HEK293 (cell line): ENCODE results near the gene OCA2.
"Not testable (repeated sequence)": the region's sequence is repeated elsewhere in the genome, so short reads cannot be mapped to it uniquely, and the experiment has no call there.

Experiments
- CTCF ChIA-PET: fragments of 350-600 bp; formaldehyde crosslinking; extraction: SDS; loops from one replicate; lab custom pipeline; 2021; ENCODE audit warnings: antibody characterized with exemption; lab: Yijun Ruan, JAX
- POLR2A ChIA-PET: fragments of 300-600 bp; formaldehyde crosslinking; extraction: SDS; loops from one replicate; lab custom pipeline; 2020; ENCODE audit warnings: antibody characterized with exemption, inconsistent platforms; lab: Yijun Ruan, JAX
- H3K27ac ChIP-seq: fragments of 200-500 bp; sonication (Bioruptor generic); 2 replicates; pipeline ENCODE4 v1.5.1; 2014; ENCODE audit warnings: low read depth, low read length, control low read depth, inconsistent platforms; ENCODE audit errors: extremely low read depth
- H3K36me3 ChIP-seq, 2 experiments: fragments of 200-500 bp in 1 of 2; sonication (Bioruptor generic) in 1 of 2; 1 replicate in 1 of 2; 2 replicates in 1 of 2; pipeline ENCODE4 v1.5.1; 2014 to 2017; ENCODE audit warnings: inconsistent platforms in 2 of 2, low read length in 2 of 2; ENCODE audit not compliant: control insufficient read depth in 2 of 2, insufficient read depth in 1 of 2
- H3K4me1 ChIP-seq: fragments of 200-500 bp; sonication (Bioruptor generic); 2 replicates; pipeline ENCODE4 v1.5.1; 2014; ENCODE audit warnings: mild to moderate bottlenecking, low read length, inconsistent platforms; ENCODE audit not compliant: control insufficient read depth, insufficient read depth
- H3K4me3 ChIP-seq: 2 replicates; pipeline ENCODE4 v1.5.1; 2011; ENCODE audit warnings: low read depth, mild to moderate bottlenecking, control low read depth, low read length, moderate library complexity
- H3K9me3 ChIP-seq: fragments of 200-500 bp; sonication (Bioruptor generic); 2 replicates; pipeline ENCODE4 v1.5.1; 2014; ENCODE audit warnings: low read depth, low read length, inconsistent platforms; ENCODE audit not compliant: control insufficient read depth, insufficient read depth
- HOXC10 ChIP-seq: sonication (generic); formaldehyde crosslinking; IDR thresholded peaks from 2 replicates; pipeline ENCODE4 v1.8.1; 2023; ENCODE audit warnings: mild to moderate bottlenecking, missing genetic modification reagents
- OVOL3 ChIP-seq: fragments of 450-650 bp; formaldehyde crosslinking; IDR thresholded peaks from 2 replicates; pipeline ENCODE4 v1.5.1; 2016; ENCODE audit warnings: missing biosample characterization, missing genetic modification characterization
- PBX3 ChIP-seq: sonication (generic); formaldehyde crosslinking; IDR thresholded peaks from 2 replicates; pipeline ENCODE4 v1.8.1; 2022; ENCODE audit warnings: mild to moderate bottlenecking, moderate library complexity, missing genetic modification reagents
- PRDM10 ChIP-seq: fragments of 450-650 bp; formaldehyde crosslinking; IDR thresholded peaks from 2 replicates; pipeline ENCODE4 v1.5.1; 2016; ENCODE audit warnings: missing biosample characterization, missing genetic modification characterization
- SCRT1 ChIP-seq: fragments of 450-650 bp; formaldehyde crosslinking; IDR thresholded peaks from 2 replicates; pipeline ENCODE4 v1.5.1; 2016; ENCODE audit warnings: missing biosample characterization, missing genetic modification characterization, borderline replicate concordance
- SP3 ChIP-seq: fragments of 450-650 bp; formaldehyde crosslinking; IDR thresholded peaks from 2 replicates; pipeline ENCODE4 v1.5.1; 2016; ENCODE audit warnings: missing biosample characterization, missing genetic modification characterization
- TCF7L2 ChIP-seq: IDR thresholded peaks from 2 replicates; pipeline ENCODE4 v1.6.1; 2011; ENCODE audit warnings: low read depth, mild to moderate bottlenecking, inconsistent platforms, low read length, moderate library complexity, borderline replicate concordance
- ZBTB26 ChIP-seq: fragments of 450-650 bp; formaldehyde crosslinking; optimal IDR thresholded peaks from 2 replicates; pipeline ENCODE3; 2016; ENCODE audit warnings: missing biosample characterization, mild to moderate bottlenecking, missing genetic modification characterization
- ZNF114 ChIP-seq: fragments of 450-650 bp; formaldehyde crosslinking; IDR thresholded peaks from 2 replicates; pipeline ENCODE4 v1.5.0; 2017; ENCODE audit warnings: missing biosample characterization, missing genetic modification characterization
- ZNF157 ChIP-seq: fragments of 450-650 bp; formaldehyde crosslinking; IDR thresholded peaks from 2 replicates; pipeline ENCODE4 v1.5.1; 2016; ENCODE audit warnings: missing biosample characterization, missing genetic modification characterization
- ZNF18 ChIP-seq: fragments of 450-650 bp; formaldehyde crosslinking; IDR thresholded peaks from 2 replicates; pipeline ENCODE4 v1.5.1; 2016; ENCODE audit warnings: missing biosample characterization, missing genetic modification characterization
- ZNF292 ChIP-seq: fragments of 450-650 bp; formaldehyde crosslinking; IDR thresholded peaks from 2 replicates; pipeline ENCODE4 v1.5.1; 2016; ENCODE audit warnings: low read depth, missing biosample characterization, missing genetic modification characterization, borderline replicate concordance
- ZNF302 ChIP-seq: fragments of 450-650 bp; formaldehyde crosslinking; IDR thresholded peaks from 2 replicates; pipeline ENCODE4 v1.5.1; 2016; ENCODE audit warnings: missing biosample characterization, missing genetic modification characterization, low read depth
- ZNF366 ChIP-seq: fragments of 450-650 bp; formaldehyde crosslinking; conservative IDR thresholded peaks from 2 replicates; pipeline ENCODE4 v1.5.1; 2016; ENCODE audit warnings: missing biosample characterization, missing genetic modification characterization
- ZNF529 ChIP-seq: fragments of 450-650 bp; formaldehyde crosslinking; IDR thresholded peaks from 2 replicates; pipeline ENCODE4 v1.5.1; 2017; ENCODE audit warnings: missing genetic modification characterization, missing biosample characterization; ENCODE audit not compliant: insufficient replicate concordance
- ZNF843 ChIP-seq: fragments of 450-650 bp; formaldehyde crosslinking; IDR thresholded peaks from 2 replicates; pipeline ENCODE4 v1.5.1; 2016; ENCODE audit warnings: missing biosample characterization, missing genetic modification characterization

OCA2 gene

GRCh38 chr15:28140062-28140461 is 40.9 kb upstream of the OCA2 start:
- CTCF ChIA-PET: no interaction called here
- no peaks in the 10 kb centered on the region for H3K4me1 ChIP-seq
- TF ChIP-seq ZNF529: no peak
- no peak for TF ChIP-seq SCRT1 (tag by site-specific recombination)
- TF ChIP-seq HOXC10 (CRISPR knock-in tag): no peak
- no peak for TF ChIP-seq ZNF302 (tag by site-specific recombination)
- no peak for TF ChIP-seq ZNF292
- no peak for TF ChIP-seq ZNF366 (tag by site-specific recombination)
- no peak for TF ChIP-seq PBX3 (CRISPR knock-in tag)
- no peak for TF ChIP-seq PRDM10 (tag by site-specific recombination)
- no peak for TF ChIP-seq ZNF843 (tag by site-specific recombination)
- no peak for TF ChIP-seq ZNF18 (tag by site-specific recombination)
- TF ChIP-seq OVOL3 (tag by site-specific recombination): no peak
- TF ChIP-seq ZNF114 (tag by site-specific recombination): no peak
- TF ChIP-seq ZNF157 (tag by site-specific recombination): no peak
- TF ChIP-seq ZBTB26 (tag by site-specific recombination): no peak
- no peak for TF ChIP-seq TCF7L2
- TF ChIP-seq SP3 (tag by site-specific recombination): no peak
- POLR2A ChIA-PET: no interaction called here
- H3K4me3 ChIP-seq: no peak overlapping the region
- H3K36me3 ChIP-seq: peaks cover 0 to 52% of the 10 kb centered on the region in 2 experiments; a peak in 2 of 3 replicates
- H3K27ac ChIP-seq: no peak overlapping the region
- no peaks in the 10 kb centered on the region for H3K9me3 ChIP-seq

GRCh38 chr15:28137408-28138039 is 38.4 kb upstream of the OCA2 start:
- H3K36me3 ChIP-seq: peaks cover 0 to 53% of the 10 kb centered on the region in 2 experiments; a peak in 2 of 3 replicates
- H3K4me1 ChIP-seq, CTCF ChIA-PET, POLR2A ChIA-PET, H3K4me3 ChIP-seq, H3K27ac ChIP-seq, H3K9me3 ChIP-seq: not testable (repeated sequence)

GRCh38 chr15:28136236-28136904 is 37.3 kb upstream of the OCA2 start:
- H3K9me3 ChIP-seq, H3K4me1 ChIP-seq, POLR2A ChIA-PET, CTCF ChIA-PET, H3K27ac ChIP-seq, H3K4me3 ChIP-seq: not testable (repeated sequence)
- peaks cover 0 to 54% of the 10 kb centered on the region in 2 experiments; a peak in 2 of 3 replicates for H3K36me3 ChIP-seq
